HG03159 (cell line): ENCODE measurements around the gene MEF2C.
A peak's percentile ranks its signal among the peaks of the same experiment; 100 is the strongest.
"Not testable (repeated sequence)": the region's sequence is repeated elsewhere in the genome, so short reads cannot be mapped to it uniquely, and the experiment has no call there.

Experiments used
- ATAC-seq: cut with Tn5 transposase; IDR thresholded peaks from one replicate; pipeline ENCODE4 v1.9.1; 2021; ENCODE audit warnings: mild to moderate bottlenecking, moderate library complexity; ENCODE audit not compliant: unreplicated experiment

Gene MEF2C

DNA sequence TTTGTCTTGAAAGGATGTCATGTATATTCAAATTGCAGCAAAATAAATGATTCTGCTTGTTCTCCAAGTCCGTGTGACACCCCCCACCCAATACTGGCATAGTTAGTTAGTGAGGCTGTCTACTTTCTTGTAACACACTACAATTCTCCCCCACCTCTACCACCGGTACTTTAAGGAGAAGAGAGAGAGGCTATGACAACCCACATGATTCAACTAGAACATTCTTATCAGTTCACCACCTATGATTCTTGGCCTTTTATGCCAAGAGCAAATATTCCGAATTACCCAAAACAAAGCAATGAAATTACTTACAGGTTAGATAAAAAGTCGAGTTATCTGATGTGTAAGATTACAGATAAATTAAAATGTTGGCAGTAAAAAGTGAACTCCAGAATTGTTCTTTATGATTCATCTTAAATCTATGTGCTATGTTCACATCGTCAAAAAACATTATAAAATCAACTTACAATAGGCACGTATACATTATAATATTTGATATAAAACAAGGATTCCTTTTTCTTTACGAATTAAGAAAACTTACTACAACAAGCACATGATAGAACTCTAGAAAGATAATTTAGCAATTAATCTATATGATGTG is 14.4 kb downstream of the MEF2C start:
- no peak for ATAC-seq

DNA sequence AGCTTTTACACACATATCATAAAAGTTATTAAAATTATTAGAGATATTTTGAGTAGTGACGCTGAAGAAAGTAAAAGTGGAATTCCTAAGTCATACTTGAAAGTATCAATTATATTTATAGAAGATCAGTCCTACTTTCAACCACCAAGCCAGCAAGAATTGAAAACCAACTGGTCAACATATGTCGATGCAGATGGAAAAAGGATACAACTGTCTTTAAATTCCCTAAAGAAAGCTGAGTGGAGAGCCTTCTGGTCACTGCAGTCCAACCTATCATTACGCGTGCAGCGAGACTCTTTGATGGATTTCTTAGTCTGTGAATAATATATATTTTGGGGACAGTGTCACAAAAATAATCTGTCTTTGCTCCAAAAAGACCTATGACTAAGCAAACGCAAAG is 15.3 kb downstream of the MEF2C start:
- ATAC-seq: no peak

GRCh38 chr5:88863523-88863922 is 19.5 kb downstream of the MEF2C start:
- no peak for ATAC-seq

DNA sequence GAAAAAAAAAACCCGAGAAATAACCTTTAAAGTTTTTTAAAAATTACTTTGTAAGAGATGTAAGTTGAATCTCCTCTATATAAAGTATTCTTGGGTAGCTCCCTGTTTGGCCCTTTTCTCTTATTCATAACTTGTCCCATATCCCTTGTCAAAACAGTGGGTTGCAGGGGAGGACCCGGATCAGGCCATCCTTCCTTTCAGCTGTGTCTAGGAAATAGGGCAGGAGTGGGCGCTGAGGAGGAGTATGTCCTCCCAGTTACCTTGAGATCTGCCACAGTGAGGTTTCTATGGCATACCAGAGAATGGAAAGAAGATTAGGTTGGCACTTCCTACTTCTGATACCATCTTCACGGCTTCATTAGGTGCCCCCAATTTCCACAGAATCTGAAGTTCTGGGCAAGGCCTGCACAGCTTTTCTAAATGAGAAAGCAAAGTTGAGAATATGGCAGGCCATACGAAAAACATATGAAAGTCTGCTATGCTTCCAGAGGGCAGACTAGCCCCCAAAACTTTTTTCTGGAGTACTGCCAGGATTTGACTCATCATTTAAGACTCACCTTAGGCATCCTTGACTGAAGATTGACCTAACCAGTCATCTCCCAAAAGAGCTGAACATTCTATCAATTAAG is 20.3 kb downstream of the MEF2C start:
- ATAC-seq: no peak

GRCh38 chr5:88861231-88861630 is 21.8 kb downstream of the MEF2C start:
- ATAC-seq: no peak

DNA sequence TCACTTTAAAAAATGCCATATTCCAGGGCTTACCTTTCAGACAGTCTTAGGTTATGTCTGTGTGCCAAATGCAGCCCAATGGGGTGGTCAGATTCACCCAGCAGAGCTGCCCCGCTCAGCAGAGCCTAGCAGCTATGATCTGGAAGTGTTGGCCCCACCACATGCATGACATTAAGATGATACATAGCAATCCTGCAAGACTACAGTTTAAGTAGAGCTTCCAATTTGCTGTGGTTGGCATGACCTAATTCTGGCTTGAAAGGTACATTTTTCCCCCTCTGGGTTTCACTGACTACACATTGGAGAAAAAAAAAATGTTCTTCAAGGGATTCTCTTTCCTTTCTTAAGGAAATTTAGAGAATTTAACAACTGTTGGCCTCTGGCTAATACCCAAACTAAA is 22.5 kb downstream of the MEF2C start:
- no peak for ATAC-seq

GRCh38 chr5:88858392-88858791 is 24.6 kb downstream of the MEF2C start:
- no peak for ATAC-seq

DNA sequence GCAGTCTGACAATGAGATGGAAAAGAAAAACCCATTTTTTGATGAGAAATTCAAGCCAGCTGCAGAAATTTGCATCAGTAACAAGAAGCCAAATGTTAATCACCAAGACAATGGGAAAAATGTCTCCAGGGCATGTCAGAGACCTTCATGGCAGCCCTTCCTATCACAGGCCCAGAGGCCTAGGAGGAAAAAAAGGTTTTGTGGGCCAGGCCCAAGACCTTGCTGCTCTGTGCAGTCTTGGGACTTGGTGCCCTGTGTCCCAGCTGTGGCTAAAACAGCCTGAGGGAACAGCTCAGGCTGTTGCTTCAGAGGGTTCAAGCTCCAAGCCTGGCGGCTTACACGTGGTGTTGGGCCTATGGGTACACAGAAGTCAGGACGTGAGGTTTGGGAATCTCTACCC is 26.6 kb downstream of the MEF2C start:
- not testable (repeated sequence) for ATAC-seq

- no peak for ATAC-seq
These were observed 28.2 kb downstream of the MEF2C start for GRCh38 chr5:88854769-88855168.

DNA sequence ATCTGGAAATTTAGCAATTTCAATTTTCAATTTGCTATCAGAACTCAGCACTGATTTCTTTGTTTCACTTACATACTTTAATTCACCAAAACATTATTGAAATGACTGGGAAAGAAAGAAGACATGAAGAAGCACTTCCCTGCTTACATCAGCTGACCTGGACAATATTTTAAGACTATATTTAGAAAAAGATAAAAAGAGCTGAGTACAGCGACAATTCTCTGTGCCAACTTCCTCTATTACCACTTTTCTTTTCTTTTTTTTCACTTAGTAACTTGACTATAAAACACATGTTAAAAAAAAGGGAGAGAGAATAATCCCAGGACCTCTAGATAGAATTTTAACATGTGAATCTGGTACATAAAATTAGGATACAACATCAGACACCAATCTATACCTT is 35.6 kb downstream of the MEF2C start:
- no peak for ATAC-seq

GRCh38 chr5:88846434-88846833 is 36.5 kb downstream of the MEF2C start:
- no peak for ATAC-seq

- peak; percentile 89 for ATAC-seq
These were observed 37.8 kb downstream of the MEF2C start for GRCh38 chr5:88845081-88845697.

DNA sequence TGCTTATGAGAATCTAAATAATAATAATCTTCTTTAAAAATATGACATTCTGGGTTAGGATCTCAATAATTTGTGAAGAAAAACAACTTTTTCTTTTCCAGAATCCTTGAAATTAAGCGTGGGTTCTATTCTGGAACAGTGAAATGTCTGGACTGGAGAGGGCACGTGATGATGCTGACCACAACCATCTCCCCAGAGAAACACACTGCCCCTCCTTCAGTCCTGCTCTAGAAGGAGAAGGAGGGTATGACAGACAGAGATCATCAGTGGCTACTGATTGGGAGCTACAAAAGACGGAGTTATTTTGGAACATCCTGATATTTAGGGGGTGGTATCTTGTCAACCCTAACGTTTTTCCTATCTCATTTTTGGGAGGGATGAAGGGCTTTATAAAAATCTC is 40.2 kb downstream of the MEF2C start:
- no peak for ATAC-seq

- no peak for ATAC-seq
These were observed 41.8 kb downstream of the MEF2C start for GRCh38 chr5:88841212-88841611.

DNA sequence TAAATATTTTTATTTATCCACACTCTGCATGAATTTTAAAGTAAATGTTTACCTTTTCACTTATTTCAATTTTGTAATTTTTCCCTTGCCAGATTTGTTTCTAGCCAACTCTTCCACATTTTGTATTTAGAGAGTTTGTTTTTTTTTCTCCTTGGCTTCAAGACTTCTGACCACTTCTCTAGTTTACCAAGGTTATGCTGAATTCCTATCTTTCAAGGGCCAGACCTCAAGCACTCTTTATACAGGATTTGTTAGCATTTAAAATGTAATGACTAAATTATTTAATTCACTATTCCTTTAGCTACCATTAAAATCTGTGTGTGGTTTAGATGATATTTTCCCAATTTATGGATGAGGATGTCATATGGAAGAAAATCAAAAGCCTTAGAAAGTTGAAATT is 42.5 kb downstream of the MEF2C start:
- ATAC-seq: no peak

GRCh38 chr5:88839238-88839637 is 43.7 kb downstream of the MEF2C start:
- ATAC-seq: no peak

GRCh38 chr5:88838500-88838899 is 44.5 kb downstream of the MEF2C start:
- ATAC-seq: no peak

- no peak for ATAC-seq
These were observed 45.2 kb downstream of the MEF2C start for GRCh38 chr5:88837817-88838216.

- no peak for ATAC-seq
These were observed 45.8 kb downstream of the MEF2C start for GRCh38 chr5:88837222-88837621.

GRCh38 chr5:88836195-88836838 is 46.7 kb downstream of the MEF2C start:
- no peak for ATAC-seq

DNA sequence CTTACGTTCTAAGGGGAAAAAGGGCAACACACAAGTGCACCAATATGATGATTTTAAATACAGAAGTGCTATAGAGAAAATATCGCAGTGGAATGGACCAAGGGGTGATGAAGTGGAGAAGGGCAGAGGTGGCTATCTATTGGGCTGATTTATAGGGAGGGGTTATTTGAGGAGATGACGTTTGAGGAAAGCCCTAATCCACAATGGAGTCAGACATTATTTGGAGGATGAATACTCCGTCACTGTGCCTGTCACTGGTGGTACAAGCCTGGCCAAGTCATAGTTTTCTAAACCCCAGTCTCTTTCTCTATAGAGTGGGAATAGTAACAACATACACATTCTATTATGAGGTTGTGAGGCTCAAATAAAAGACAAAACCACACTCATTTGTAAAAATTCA is 48.5 kb downstream of the MEF2C start:
- no peak for ATAC-seq

GRCh38 chr5:88834131-88834462 is 48.9 kb downstream of the MEF2C start:
- no peak for ATAC-seq
